GM12874 (cell line): Measurements from ENCODE around the gene FANCI.

Source experiments
- TF ChIP-seq, protein P1 (sequence below): IDR thresholded peaks from 2 replicates; pipeline ENCODE4 v1.5.1; 2011; ENCODE audit warnings: low read depth, mild to moderate bottlenecking, control low read depth, low read length, moderate library complexity; ENCODE audit not compliant: insufficient read depth

FANCI gene

DNA sequence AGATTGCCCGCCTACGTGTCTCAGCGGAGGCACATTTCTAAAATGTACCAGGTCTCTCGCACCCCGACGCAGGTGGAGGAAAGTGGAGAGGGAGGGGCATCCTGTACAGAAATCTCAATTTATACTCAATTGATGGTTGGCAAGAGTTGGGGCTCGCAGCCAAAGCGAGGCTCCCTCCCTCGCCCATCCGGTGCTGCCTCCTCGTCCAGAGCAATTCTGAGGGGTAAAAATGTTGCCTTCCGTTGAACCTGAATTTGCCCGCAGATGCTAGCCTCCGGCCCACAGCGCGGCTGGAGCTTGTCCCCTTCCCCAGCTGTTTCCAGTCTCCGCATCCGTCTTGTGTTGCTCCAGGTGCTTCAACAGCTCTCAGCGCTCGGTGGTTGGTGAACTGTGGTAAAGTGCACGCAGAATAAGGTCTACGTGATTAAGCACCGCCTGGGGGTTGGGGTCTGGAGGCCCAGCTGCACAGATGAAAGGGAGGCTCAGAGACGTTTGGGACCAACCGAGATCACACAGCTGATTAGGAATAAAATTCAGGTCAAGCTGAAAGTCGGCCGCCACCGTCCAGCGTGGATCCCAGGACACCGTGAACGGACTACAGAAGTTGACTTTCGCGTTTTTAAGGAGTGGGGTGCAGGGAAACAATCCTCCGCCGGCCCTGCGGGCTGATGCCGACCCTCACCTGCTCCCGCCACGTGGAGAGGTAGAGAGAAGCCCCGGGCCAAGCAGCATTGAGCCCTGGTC lies 91.7 kb downstream of the FANCI start:
- TF ChIP-seq, protein P1, sequence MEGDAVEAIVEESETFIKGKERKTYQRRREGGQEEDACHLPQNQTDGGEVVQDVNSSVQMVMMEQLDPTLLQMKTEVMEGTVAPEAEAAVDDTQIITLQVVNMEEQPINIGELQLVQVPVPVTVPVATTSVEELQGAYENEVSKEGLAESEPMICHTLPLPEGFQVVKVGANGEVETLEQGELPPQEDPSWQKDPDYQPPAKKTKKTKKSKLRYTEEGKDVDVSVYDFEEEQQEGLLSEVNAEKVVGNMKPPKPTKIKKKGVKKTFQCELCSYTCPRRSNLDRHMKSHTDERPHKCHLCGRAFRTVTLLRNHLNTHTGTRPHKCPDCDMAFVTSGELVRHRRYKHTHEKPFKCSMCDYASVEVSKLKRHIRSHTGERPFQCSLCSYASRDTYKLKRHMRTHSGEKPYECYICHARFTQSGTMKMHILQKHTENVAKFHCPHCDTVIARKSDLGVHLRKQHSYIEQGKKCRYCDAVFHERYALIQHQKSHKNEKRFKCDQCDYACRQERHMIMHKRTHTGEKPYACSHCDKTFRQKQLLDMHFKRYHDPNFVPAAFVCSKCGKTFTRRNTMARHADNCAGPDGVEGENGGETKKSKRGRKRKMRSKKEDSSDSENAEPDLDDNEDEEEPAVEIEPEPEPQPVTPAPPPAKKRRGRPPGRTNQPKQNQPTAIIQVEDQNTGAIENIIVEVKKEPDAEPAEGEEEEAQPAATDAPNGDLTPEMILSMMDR: no peak

DNA sequence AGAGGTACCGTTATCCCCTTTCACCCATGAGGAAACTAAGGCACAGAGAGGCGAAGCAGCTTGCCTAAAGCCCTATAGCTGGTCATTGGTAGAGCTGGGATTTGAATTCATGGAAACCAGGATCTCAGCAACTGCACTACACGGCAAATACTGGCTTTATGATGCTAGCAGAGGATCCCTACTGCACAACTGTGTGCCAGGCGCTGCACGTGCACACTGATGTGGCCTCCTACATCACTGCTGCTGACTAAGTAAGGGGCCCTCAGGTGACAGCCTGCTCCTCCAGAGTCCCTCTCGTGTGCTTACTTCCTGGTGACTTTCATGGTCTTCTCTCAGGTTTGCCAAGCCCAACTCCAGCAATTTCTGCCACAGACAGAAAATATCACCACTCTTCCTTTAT lies 94.3 kb downstream of the FANCI start:
- TF ChIP-seq, protein P1: no peak

DNA sequence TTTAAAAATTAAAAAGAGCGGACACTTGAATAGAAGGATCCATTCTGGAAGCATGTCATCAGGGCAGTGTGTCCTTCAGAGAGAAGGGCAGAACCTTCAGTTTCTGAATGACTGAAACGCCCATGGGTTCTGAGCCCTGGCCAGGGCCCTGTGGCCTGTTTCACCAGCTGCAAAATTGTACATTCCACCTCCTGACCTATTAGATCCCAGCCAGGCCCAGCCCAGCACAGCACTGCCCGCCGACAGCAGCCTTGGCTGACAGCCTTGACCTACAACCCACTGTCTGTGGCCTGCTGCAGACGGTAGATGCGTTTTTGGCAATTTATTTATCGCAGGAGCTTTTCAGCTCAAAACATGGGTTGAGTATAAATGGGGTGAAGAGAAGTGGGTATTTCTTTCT lies 96.8 kb downstream of the FANCI start:
- TF ChIP-seq, protein P1: no peak

DNA sequence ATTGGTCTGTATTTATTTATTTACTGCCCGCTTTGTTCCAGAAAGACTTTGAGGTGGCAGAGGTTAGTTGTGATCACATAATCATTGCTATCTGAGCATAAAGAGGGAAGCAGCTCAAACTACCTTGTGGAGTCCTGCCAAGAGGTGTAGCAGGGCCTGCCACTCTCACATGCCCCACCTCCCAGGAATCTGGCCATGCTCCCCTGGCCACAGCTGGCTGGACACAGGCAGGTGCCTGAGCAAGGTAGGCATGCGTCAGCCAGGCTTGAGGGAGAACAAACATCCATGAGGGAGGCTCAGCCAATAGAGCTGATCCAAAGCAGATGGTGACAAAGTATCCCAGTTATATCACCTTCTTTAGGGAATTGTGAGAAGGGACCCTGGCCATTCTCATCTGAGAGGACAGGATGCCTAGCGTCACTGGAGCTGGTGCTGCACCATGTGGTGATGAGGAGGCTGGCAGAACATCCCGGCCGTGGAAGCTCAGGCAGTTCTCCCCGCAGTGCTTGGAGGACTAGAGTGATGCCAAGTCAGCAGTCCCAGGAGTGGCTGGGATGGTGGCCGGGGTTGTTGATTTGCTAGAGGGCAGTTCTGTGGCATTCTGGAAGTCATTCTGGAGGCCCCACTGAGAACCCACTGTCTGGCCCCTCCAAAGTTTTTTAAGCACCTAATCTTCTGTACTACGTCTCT lies 97.7 kb downstream of the FANCI start:
- TF ChIP-seq, protein P1: no peak

DNA sequence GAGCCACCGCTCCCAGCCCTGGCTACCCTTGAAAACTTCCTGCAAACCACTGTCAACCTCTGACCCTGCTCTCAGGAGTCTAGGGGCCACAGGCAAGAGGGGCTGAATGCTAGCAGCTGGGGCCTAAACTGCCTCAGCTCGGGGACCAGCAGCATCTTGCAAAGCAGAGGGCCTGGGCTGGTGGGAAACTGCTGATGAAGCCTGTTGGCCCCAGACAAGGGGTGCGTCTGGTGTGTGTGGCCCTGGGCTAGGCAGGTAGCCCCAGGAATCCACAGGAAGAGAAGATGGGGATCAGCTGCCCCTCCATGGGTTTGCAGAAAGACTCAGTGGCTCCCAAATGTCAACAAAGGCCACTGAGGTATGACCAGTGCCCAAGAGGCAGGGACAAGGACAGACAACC lies 99.1 kb downstream of the FANCI start:
- TF ChIP-seq, protein P1: no peak

DNA sequence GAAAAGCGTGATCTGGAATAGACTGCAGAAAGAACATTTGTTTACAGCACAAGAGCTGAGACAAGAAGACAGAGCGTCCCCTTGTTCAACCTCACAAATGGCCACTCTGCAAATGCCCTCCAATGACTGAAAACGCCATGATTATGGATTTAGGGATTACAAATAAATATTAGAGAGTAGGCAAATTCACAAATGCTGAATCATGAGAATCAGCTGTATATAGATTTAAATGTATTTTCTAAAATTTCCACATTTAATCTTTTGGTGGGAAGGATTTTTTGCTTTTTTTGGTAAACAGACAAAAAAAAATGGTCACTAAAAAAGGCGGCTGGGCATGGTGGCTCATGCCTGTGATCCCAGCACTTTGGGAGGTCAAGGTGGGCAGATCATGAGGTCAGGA lies 101.5 kb downstream of the FANCI start:
- TF ChIP-seq, protein P1: no peak

- TF ChIP-seq, protein P1: no peak
These were observed 102.9 kb downstream of the FANCI start for GRCh38 chr15:89346516-89347231.
